ENCODE measurements around the gene PIP4K2A. TPM values are rescaled to one million over a fixed set of nuclear protein-coding genes. Genes with fewer than 3 reads are reported as not detected.

The PIP4K2A gene
- total RNA-seq (10 to 100 TPM; 23.8 to 70.6 (median 29.3) TPM), polyA plus RNA-seq (10 to 100 TPM; 12.3 to 38.9 (median 13.4) TPM)
- long read RNA-seq, donor 1, transcript PIP4K2A-202 (10 exons, 3,802 nt): major isoform, 6 of 6 reads
- long read RNA-seq, donor 1, partial matches to known transcripts: 0 of 6 reads
- long read RNA-seq, donor 1, other reads (novel, unspliced or antisense): 0 of 6 reads
- long read RNA-seq, donor 2: 0 reads
- long read RNA-seq, donor 3, partial matches to known transcripts: 17 of 19 reads
- long read RNA-seq, donor 3, other reads (novel, unspliced or antisense): 0 of 19 reads
- long read RNA-seq, donor 4, partial matches to known transcripts: 1 of 52 reads
- long read RNA-seq, donor 4, other reads (novel, unspliced or antisense): 51 of 52 reads
- long read RNA-seq, donor 5, transcript PIP4K2A-202 (10 exons, 3,802 nt): major isoform, 7 of 15 reads
- long read RNA-seq, donor 5, partial matches to known transcripts: 0 of 15 reads
- long read RNA-seq, donor 5, other reads (novel, unspliced or antisense): 8 of 15 reads
- long read RNA-seq, donor 6, partial matches to known transcripts: 1 of 20 reads
- long read RNA-seq, donor 6, other reads (novel, unspliced or antisense): 19 of 20 reads
- long read RNA-seq, donor 7, partial matches to known transcripts: 0 of 2 reads
- long read RNA-seq, donor 7, other reads (novel, unspliced or antisense): 0 of 2 reads
- long read RNA-seq, donor 8, transcript PIP4K2A-202 (10 exons, 3,802 nt): major isoform, 5 of 5 reads
- long read RNA-seq, donor 8, partial matches to known transcripts: 0 of 5 reads
- long read RNA-seq, donor 8, other reads (novel, unspliced or antisense): 0 of 5 reads
- long read RNA-seq, donor 9, partial matches to known transcripts: 0 of 3 reads
- long read RNA-seq, donor 9, other reads (novel, unspliced or antisense): 0 of 3 reads
- long read RNA-seq, donor 10, partial matches to known transcripts: 8 of 9 reads
- long read RNA-seq, donor 10, other reads (novel, unspliced or antisense): 0 of 9 reads

DNA sequence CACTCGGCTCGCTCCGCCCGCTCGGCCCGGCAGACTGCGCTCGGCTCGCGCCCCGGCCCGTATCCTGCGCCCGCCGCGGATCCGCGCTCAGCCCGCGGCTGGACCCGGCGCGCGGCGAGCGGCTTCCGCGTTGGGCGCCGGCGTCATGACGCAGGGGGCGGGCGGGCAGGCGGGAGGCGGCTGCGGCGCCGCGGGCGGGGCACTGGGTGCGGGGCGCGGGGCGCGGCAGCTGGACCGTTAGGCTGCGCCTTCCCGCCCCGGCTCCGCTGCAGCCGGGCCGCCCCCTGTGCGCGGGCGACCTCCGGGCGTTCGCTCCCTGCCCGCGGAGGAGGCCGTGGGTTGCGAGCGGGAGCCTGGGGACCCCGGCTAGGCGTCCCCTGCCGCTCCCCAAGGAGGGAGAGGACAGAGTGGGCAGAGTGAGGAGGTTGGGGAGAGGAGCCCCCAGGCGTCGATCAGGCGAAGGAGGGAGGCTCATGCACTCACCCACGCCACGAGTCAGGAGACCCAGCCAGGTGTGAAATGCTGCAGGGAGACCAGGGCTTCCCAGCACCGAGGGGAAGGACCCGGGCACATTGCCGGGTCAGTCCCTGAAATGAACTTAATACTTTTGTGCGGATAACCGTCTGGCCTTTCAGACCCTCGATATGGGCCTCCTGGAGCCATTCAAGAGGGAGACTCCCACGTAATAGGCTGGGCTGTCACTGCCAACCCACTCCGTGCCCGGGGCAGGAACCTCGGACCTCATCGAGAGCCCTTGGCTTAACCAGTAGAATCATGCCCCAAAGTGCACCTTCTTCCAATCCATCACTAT lies at the start of gene PIP4K2A:
PIP4K2A (minus strand) TSS at position 100 of the 811 bp plus-strand sequence. CDS start 252 bp downstream, outside the sequence.
- Histone ChIP-seq H3K36me3 (replicated peaks in 1 of 2) (no peaks in the 10 kb centered on the region), H3K27ac (peak within 1 kb of the TSS in 4 of 5 donors; percentile 83 to 95 (median 86)), H3K27me3 (no peaks in the 10 kb centered on the region), H3K4me3 (peak within 1 kb of the TSS; percentile 46 to 89 (median 56)), H3K4me1 (replicated peaks in 1 of 2) (peaks cover 14 to 35% of the 10 kb centered on the region in 2 donors), H3K9me3 (replicated peaks in 1 of 3) (no peaks in the 10 kb centered on the region)
- intact Hi-C loops (cut with DNase I): loop anchor here (10.0 kb wide), 3 partner anchors 100 to 270 kb away; no protein-coding TSS in a partner anchor
- WGBS, 4 donors: 8 to 57% (median 21%) methylated on average over 6 to 83 of the region's 83 CpGs
- DNase-seq: peak; percentile 62 to 79 (median 73)
- TF ChIP-seq POLR2A (IDR thresholded peaks at IDR 0.05): peak; percentile 69 to 74
- TF ChIP-seq, protein P1, sequence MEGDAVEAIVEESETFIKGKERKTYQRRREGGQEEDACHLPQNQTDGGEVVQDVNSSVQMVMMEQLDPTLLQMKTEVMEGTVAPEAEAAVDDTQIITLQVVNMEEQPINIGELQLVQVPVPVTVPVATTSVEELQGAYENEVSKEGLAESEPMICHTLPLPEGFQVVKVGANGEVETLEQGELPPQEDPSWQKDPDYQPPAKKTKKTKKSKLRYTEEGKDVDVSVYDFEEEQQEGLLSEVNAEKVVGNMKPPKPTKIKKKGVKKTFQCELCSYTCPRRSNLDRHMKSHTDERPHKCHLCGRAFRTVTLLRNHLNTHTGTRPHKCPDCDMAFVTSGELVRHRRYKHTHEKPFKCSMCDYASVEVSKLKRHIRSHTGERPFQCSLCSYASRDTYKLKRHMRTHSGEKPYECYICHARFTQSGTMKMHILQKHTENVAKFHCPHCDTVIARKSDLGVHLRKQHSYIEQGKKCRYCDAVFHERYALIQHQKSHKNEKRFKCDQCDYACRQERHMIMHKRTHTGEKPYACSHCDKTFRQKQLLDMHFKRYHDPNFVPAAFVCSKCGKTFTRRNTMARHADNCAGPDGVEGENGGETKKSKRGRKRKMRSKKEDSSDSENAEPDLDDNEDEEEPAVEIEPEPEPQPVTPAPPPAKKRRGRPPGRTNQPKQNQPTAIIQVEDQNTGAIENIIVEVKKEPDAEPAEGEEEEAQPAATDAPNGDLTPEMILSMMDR (IDR thresholded peaks at IDR 0.05): no peak

DNA sequence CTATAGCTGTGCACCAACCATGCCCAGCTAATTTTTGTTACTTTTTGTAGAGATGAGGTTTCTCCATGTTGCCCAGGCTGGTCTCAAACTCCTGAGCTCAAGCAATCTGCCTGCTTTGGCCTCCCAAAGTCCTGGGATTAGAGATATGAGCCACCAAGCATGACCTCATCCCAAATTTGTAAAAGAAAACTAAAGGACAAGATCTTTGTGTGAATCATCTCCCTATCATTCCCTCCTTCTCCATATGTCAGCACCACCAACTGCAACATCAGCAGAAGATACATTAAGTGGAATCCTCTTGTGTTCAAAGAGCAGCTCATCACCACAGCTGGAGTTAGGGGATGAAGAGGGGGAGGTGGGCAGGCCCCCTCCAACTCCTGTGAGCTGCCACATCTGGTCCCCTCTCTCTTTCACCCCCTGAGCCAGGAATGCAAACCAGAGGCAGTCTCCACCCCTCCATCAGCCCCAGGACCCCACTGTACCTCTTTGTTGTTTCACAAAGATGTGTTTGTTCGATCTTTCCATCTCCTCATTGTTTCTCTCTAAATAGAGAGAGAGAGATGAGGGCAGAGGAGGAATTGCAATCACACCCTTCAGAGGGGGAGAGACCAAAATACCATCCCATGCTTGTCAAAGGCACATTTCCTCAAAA lies 47.3 kb upstream of the PIP4K2A start:
- no peak overlapping the region for H3K27ac ChIP-seq
- H3K27me3 ChIP-seq: no peaks in the 10 kb centered on the region
- intact Hi-C loops (cut with DNase I): no loop called here
- TF ChIP-seq POLR2A (IDR thresholded peaks at IDR 0.05): no peak
- TF ChIP-seq, protein P1 (IDR thresholded peaks at IDR 0.05): no peak
- no peaks in the 10 kb centered on the region for H3K36me3 ChIP-seq (replicated peaks in 1 of 2)
- no peak for DNase-seq
- no peaks in the 10 kb centered on the region for H3K9me3 ChIP-seq (replicated peaks in 1 of 3)
- 73 to 94% (median 87%) methylated on average over 1 of the region's 1 CpG for WGBS, 4 donors
- no peak overlapping the region for H3K4me3 ChIP-seq
- H3K4me1 ChIP-seq (replicated peaks in 1 of 2): peaks cover 0 to 17% of the 10 kb centered on the region in 2 donors

DNA sequence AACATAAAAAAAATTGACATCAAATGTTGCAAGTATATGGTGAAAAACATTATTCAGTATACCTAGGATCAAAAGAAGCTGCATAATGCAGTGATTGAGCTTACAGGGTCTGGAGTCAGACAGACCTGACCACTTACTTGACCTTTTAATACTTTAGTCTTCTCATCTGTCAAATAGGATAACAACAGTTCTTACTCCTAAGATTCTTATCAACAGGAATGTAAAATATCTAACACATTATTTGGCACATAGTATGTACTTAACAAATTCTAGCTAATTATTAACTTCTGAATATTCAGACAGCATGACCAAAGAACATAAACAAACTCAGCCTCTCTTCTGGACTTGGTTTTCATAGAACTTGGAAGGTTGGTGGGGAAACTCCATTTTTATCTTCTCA lies 45.6 kb upstream of the PIP4K2A start:
- no peak overlapping the region for H3K4me3 ChIP-seq
- DNase-seq: no peak
- no peaks in the 10 kb centered on the region for H3K27me3 ChIP-seq
- intact Hi-C loops (cut with DNase I): no loop called here
- H3K36me3 ChIP-seq (replicated peaks in 1 of 2): no peaks in the 10 kb centered on the region
- H3K27ac ChIP-seq: no peak overlapping the region
- no peaks in the 10 kb centered on the region for H3K9me3 ChIP-seq (replicated peaks in 1 of 3)
- H3K4me1 ChIP-seq (replicated peaks in 1 of 2): peaks cover 0 to 7% of the 10 kb centered on the region in 2 donors
- no peak for TF ChIP-seq POLR2A (IDR thresholded peaks at IDR 0.05)
- TF ChIP-seq, protein P1 (IDR thresholded peaks at IDR 0.05): no peak
